CD4-positive, alpha-beta memory T cell (primary cell): ENCODE data around the gene FGF7. TPM values are rescaled to one million over a fixed set of nuclear protein-coding genes. Genes with fewer than 3 reads are reported as not detected.

Experiments
- CTCF ChIA-PET: fragments of 350-600 bp; sonication (Branson Sonifier 250); formaldehyde crosslinking; loops from one replicate; lab custom pipeline; 2021; ENCODE audit warnings: inconsistent platforms; ENCODE audit not compliant: partially characterized antibody; lab: Charles Lee
- POLR2A ChIA-PET: fragments of 350-600 bp; sonication (Branson Sonifier 250); formaldehyde crosslinking; loops from one replicate; lab custom pipeline; 2021; ENCODE audit not compliant: partially characterized antibody; lab: Charles Lee
- DNase-seq, 5 donors: peaks; one replicate each; pipeline versions ENCODE4 v3.0.0 to v3.0.0-alpha.2; 2020 to 2022; ENCODE audit warnings: mixed read lengths in 1 of 5
- H3K27ac ChIP-seq: one replicate; pipeline ENCODE4 v1.7.0; 2013; ENCODE audit warnings: low read depth, low read length
- H3K27me3 ChIP-seq: 2 replicates; pipeline ENCODE4 v1.7.0; 2013; ENCODE audit warnings: mild to moderate bottlenecking, low read length, moderate library complexity; ENCODE audit not compliant: insufficient read depth
- H3K36me3 ChIP-seq: 2 replicates; pipeline ENCODE4 v1.7.0; 2013; ENCODE audit warnings: mild to moderate bottlenecking, low read length, moderate library complexity; ENCODE audit not compliant: insufficient read depth
- H3K4me1 ChIP-seq: 2 replicates; pipeline ENCODE4 v1.7.0; 2013; ENCODE audit warnings: mild to moderate bottlenecking, low read length, moderate library complexity; ENCODE audit not compliant: insufficient read depth
- H3K4me3 ChIP-seq, 2 donors: one replicate each; pipeline ENCODE4 v1.7.0; 2013; ENCODE audit warnings: low read length in 2 of 2, mild to moderate bottlenecking in 1 of 2
- H3K9me3 ChIP-seq, 2 donors: one replicate each; pipeline ENCODE4 v1.7.0; 2013; ENCODE audit warnings: low read length in 2 of 2, control low read depth in 1 of 2; ENCODE audit not compliant: control insufficient read depth in 1 of 2
- H3K27ac Mint-ChIP-seq, 7 donors: one replicate each; pipeline ENCODE4 v1.8.0; 2020 to 2021; ENCODE audit warnings: mixed read lengths in 7 of 7, mild to moderate bottlenecking in 6 of 7, inconsistent platforms in 3 of 7, moderate library complexity in 3 of 7
- H3K27me3 Mint-ChIP-seq, 2 donors: one replicate each; pipeline ENCODE4 v1.8.0; 2020 to 2021; ENCODE audit warnings: mixed read lengths in 2 of 2
- H3K36me3 Mint-ChIP-seq, 2 donors: one replicate each; pipeline ENCODE4 v1.8.0; 2020 to 2021; ENCODE audit warnings: mixed read lengths in 2 of 2, inconsistent platforms in 1 of 2, mild to moderate bottlenecking in 1 of 2
- H3K4me1 Mint-ChIP-seq, 4 donors: one replicate each; pipeline ENCODE4 v1.8.0; 2020 to 2021; ENCODE audit warnings: mixed read lengths in 4 of 4, mild to moderate bottlenecking in 1 of 4
- H3K4me3 Mint-ChIP-seq, 8 donors: one replicate each; pipeline ENCODE4 v1.8.0; 2020 to 2021; ENCODE audit warnings: mixed read lengths in 8 of 8, mild to moderate bottlenecking in 7 of 8, moderate library complexity in 6 of 8, inconsistent platforms in 3 of 8
- H3K9me3 Mint-ChIP-seq, 8 donors: one replicate each; pipeline ENCODE4 v1.8.0; 2020 to 2021; ENCODE audit warnings: mixed read lengths in 8 of 8, mild to moderate bottlenecking in 5 of 8, inconsistent platforms in 3 of 8, moderate library complexity in 1 of 8
- intact Hi-C: fragments of 100-400 bp; cut with micrococcal nuclease; formaldehyde crosslinking; loops from one replicate; pipeline ENCODE4 v1.15.1; 2023
- polyA plus RNA-seq, 2 donors: library from polyadenylated mRNA; unstranded; fragments of 300-500 nt; fragmentation: Illumina TruSeq; gene quantifications; one replicate each; pipeline ENCODE4 v1.2.3, GENCODE V29; 2021
- total RNA-seq, 2 experiments: library from RNA; stranded (reverse); gene quantifications; one replicate each; pipeline ENCODE4 v1.2.3, GENCODE V29; 2021

Gene FGF7
- total and polyA plus RNA-seq, 4 experiments from 2014 or later, result 0.06 to 0.11 TPM; not detected in 2

DNA sequence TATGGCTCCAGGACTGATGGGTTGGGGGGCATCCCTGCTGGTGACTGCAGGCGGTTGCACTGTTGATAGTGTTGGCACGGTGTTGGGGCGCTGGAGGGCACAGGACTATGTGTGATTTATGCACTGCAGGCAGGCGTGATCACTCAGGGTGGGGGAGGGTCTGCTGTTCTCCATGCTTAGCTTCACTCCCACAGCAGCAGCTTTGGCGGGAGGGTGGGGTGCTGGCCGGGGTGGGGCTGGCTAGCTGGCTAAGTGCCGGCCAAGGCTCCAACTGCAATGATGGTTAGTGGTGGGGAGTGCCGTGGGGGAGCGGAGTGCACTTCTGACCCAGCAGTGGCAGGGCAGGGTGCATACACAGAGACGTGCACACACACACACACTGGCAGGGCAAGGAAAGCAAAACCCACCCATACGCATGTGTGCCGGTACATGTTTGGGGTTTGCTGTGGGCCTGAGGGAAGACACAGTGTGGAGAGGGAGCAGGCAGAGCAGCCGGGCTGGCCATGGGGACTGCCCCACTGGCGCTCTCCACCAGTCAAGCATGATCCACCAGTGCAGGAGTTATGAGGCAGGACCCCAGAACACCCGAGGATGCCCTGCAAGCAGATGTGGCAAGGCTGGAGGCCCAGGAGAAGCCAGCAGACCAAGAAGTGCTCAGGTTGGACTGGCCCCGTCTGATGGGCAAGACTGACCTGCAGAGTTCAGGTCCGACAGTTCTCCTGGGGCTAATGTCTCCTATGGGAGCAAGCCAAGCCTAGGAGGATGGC lies 16.5 kb upstream of the FGF7 start:
- intact Hi-C loops, result no loop called here
- Mint-ChIP-seq H3K4me1 (no peaks in the 10 kb centered on the region), H3K27ac (no peak overlapping the region), H3K36me3 (no peaks in the 10 kb centered on the region), H3K4me3 (no peak overlapping the region), H3K27me3 (peaks cover 3 to 4% of the 10 kb centered on the region in 2 donors), H3K9me3 (peaks cover 0 to 28% (median 8%) of the 10 kb centered on the region in 8 donors)
- Histone ChIP-seq H3K36me3 (no peaks in the 10 kb centered on the region), H3K9me3 (no peaks in the 10 kb centered on the region), H3K4me3 (no peak overlapping the region), H3K4me1 (no peaks in the 10 kb centered on the region), H3K27me3 (no peaks in the 10 kb centered on the region), H3K27ac (no peak overlapping the region)
- ChIA-PET CTCF (no interaction called here), POLR2A (no interaction called here)
- peak in 1 of 5 donors; percentile 13 for DNase-seq

DNA sequence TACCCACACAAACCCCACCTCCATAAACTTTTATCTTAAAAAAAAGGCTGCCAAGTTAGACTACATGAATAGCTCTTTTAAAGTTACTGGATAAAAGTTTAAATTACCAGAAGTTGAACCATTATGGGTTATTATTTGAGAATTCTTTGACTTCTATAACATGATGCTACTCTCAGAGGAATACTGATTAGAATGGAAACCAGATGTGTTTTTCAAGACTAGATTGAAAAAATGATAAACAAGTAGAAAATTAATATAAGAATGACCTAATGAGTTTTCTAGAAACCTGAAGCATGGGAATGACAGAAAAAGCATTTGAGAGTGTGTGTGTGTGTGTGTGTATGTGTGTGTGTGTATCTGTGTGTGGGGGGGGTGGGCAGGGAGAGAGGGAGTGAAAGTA lies 12.4 kb upstream of the FGF7 start:
- Histone ChIP-seq H3K9me3 (no peaks in the 10 kb centered on the region), H3K27ac (no peak overlapping the region), H3K27me3 (no peaks in the 10 kb centered on the region), H3K4me3 (no peak overlapping the region), H3K4me1 (no peaks in the 10 kb centered on the region), H3K36me3 (no peaks in the 10 kb centered on the region)
- no peak for DNase-seq
- Mint-ChIP-seq H3K27ac (no peak overlapping the region), H3K9me3 (peaks cover 0 to 4% (median 0%) of the 10 kb centered on the region in 8 donors), H3K27me3 (peaks cover 3 to 16% of the 10 kb centered on the region in 2 donors), H3K36me3 (no peaks in the 10 kb centered on the region), H3K4me1 (no peaks in the 10 kb centered on the region), H3K4me3 (no peak overlapping the region)
- ChIA-PET POLR2A (no interaction called here), CTCF (no interaction called here)
- intact Hi-C loops, result no loop called here

DNA sequence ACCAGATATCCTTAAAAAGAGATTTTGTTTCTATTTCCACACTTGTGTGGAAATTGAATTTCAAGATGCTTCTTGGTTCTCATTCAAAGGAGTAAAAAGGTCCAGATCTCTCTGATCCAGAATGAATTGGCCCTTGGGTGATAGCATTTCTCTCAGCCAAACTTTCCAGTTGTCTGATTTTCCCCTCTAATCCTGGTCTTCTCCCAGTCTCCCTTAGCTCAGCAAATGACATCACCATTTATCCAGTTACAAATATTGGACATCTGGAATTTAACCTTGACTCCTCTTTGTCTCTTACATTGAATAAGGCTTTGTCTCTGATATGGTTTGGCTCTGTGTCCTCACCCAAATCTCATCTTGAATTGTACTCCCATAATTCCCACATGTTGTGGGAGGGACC lies 10.2 kb upstream of the FGF7 start:
- CTCF ChIA-PET, result no interaction called here
- H3K4me3 ChIP-seq, result no peak overlapping the region
- Mint-ChIP-seq H3K36me3 (no peaks in the 10 kb centered on the region), H3K27ac (no peak overlapping the region), H3K4me1 (no peaks in the 10 kb centered on the region), H3K9me3 (peaks cover 0 to 1% (median 0%) of the 10 kb centered on the region in 8 donors), H3K4me3 (no peak overlapping the region), H3K27me3 (peaks cover 6 to 13% of the 10 kb centered on the region in 2 donors)
- no peaks in the 10 kb centered on the region for H3K36me3 ChIP-seq
- H3K4me1 ChIP-seq, result no peaks in the 10 kb centered on the region
- no peak for DNase-seq
- intact Hi-C loops, result no loop called here
- no peaks in the 10 kb centered on the region for H3K27me3 ChIP-seq
- no peak overlapping the region for H3K27ac ChIP-seq
- POLR2A ChIA-PET, result no interaction called here
- H3K9me3 ChIP-seq, result no peaks in the 10 kb centered on the region

DNA sequence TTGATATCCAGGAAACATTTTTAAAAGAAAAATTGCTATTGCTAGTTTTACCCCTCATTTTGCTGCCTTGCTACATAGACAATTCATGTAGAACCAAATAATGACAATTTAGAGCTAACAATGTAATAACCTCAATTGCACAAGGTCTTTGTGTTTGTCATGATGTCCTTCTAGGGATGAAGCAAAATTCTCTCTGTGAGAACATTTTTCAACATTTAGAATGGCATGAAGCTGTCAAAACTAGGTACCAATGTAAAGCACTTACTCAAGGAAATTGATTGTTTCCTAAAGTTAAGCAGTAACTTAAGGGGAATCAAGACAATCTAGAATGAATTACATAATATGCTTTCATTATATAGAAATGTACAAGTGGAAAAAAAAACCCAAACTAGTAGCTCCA lies 7.9 kb upstream of the FGF7 start:
- H3K4me1 Mint-ChIP-seq, result no peaks in the 10 kb centered on the region
- H3K27me3 ChIP-seq, result no peaks in the 10 kb centered on the region
- POLR2A ChIA-PET, result no interaction called here
- no peaks in the 10 kb centered on the region for H3K4me1 ChIP-seq
- H3K36me3 ChIP-seq, result no peaks in the 10 kb centered on the region
- no peaks in the 10 kb centered on the region for H3K9me3 ChIP-seq
- no peak for DNase-seq
- H3K27me3 Mint-ChIP-seq, result peaks cover 3 to 12% of the 10 kb centered on the region in 2 donors
- no peak overlapping the region for H3K4me3 ChIP-seq
- CTCF ChIA-PET, result no interaction called here
- intact Hi-C loops, result no loop called here
- H3K36me3 Mint-ChIP-seq, result no peaks in the 10 kb centered on the region
- no peak overlapping the region for H3K27ac Mint-ChIP-seq
- no peak overlapping the region for H3K4me3 Mint-ChIP-seq
- H3K9me3 Mint-ChIP-seq, result peaks cover 0 to 1% (median 0%) of the 10 kb centered on the region in 8 donors
- no peak overlapping the region for H3K27ac ChIP-seq

DNA sequence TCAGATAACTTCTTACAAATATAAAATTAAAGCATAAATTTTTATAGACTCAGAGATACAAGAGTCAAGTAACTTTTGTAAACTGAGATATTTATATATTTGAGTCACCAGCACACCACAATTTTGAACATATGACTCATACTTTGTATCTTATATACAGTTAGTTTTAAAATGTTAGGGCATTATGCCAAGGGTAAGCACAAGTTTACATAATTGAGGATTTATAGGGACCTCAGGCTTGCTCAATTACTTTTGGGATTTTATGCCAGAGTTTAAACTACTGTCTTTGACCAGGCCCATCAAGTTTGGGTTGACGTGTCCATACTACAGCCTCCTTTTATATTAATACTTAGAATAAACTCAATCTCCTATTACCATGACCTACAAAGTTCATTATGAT lies 7.4 kb upstream of the FGF7 start:
- peaks cover 0 to 1% (median 0%) of the 10 kb centered on the region in 8 donors for H3K9me3 Mint-ChIP-seq
- POLR2A ChIA-PET, result no interaction called here
- peaks cover 3 to 12% of the 10 kb centered on the region in 2 donors for H3K27me3 Mint-ChIP-seq
- Histone ChIP-seq H3K9me3 (no peaks in the 10 kb centered on the region), H3K4me3 (no peak overlapping the region), H3K36me3 (no peaks in the 10 kb centered on the region), H3K4me1 (no peaks in the 10 kb centered on the region), H3K27ac (no peak overlapping the region), H3K27me3 (no peaks in the 10 kb centered on the region)
- intact Hi-C loops, result no loop called here
- no peaks in the 10 kb centered on the region for H3K36me3 Mint-ChIP-seq
- CTCF ChIA-PET, result interaction anchor here (0.6 kb wide), 1 partner anchor 705 kb away, joined by 4 read pairs; no protein-coding TSS in a partner anchor
- no peak for DNase-seq
- H3K27ac Mint-ChIP-seq, result no peak overlapping the region
- H3K4me3 Mint-ChIP-seq, result no peak overlapping the region
- H3K4me1 Mint-ChIP-seq, result no peaks in the 10 kb centered on the region

DNA sequence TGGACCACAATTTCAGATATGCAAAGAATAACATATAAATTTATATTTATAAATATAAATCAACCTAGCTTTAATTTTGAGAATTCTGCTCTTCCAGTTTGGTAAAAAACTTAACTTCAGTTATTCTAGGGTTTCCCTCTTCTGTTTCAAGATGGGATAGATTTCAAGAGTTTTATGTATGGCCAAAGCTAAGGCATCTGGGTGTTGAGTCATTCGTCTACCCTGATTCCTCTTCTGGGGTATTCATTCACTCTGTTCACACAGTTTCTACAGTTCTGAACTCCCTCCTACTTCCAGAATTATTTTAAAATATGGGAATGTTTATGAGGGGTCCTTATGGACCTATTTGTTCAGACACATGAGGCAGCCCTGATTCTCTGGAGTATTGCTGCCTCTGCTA lies 4.2 kb upstream of the FGF7 start:
- Mint-ChIP-seq H3K4me1 (peaks cover 3 to 4% (median 4%) of the 10 kb centered on the region in 4 donors), H3K36me3 (peaks cover 0 to 2% of the 10 kb centered on the region in 2 donors)
- no peak for DNase-seq

DNA sequence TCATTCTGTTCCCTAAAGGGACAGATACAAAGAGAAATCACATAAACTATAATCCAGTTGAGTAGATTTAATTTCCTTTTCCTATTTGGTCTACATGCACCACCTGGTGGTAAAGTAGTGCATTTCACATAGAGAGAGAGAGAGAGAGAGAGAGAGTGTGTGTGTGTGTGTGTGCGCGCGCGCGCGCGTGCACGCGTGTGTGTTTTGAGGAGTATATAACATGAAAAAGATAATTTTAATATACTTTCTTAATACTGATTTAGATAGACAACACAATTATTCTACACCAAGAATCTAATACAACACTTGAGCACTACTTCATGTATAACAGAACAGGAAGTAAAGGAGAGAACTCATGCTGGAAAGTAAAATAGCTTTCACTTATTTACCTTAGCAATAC lies 1.1 kb upstream of the FGF7 start:
- peak overlapping the region in 6 of 8 donors; percentile 3 to 69 (median 61) for H3K4me3 Mint-ChIP-seq
- H3K27ac Mint-ChIP-seq, result peak overlapping the region in 3 of 7 donors; percentile 79 to 92 (median 90)
- Histone ChIP-seq H3K4me3 (no peak overlapping the region), H3K27me3 (peaks cover 4% of the 10 kb centered on the region), H3K4me1 (no peaks in the 10 kb centered on the region), H3K36me3 (no peaks in the 10 kb centered on the region), H3K27ac (no peak overlapping the region), H3K9me3 (no peaks in the 10 kb centered on the region)
- ChIA-PET POLR2A (interaction anchor here (0.7 kb wide), 1 partner anchor 563 kb away, joined by 3 read pairs; no protein-coding TSS in a partner anchor), CTCF (interaction anchor here (0.9 to 4.4 kb wide), 16 partner anchors 10 to 894 kb away, joined by 3 to 76 read pairs (median 4); no protein-coding TSS in a partner anchor)
- peaks cover 0 to 2% (median 0%) of the 10 kb centered on the region in 8 donors for H3K9me3 Mint-ChIP-seq
- peaks cover 3 to 4% (median 4%) of the 10 kb centered on the region in 4 donors for H3K4me1 Mint-ChIP-seq
- peak; percentile 36 to 56 (median 50) for DNase-seq
- peaks cover 0 to 2% of the 10 kb centered on the region in 2 donors for H3K36me3 Mint-ChIP-seq
- peaks cover 3 to 6% of the 10 kb centered on the region in 2 donors for H3K27me3 Mint-ChIP-seq
- intact Hi-C loops, result loop anchor here (1.0 to 2.0 kb wide), 3 partner anchors 187 to 1063 kb away; no protein-coding TSS in a partner anchor

More for the DNA sequence above, 4.2 kb upstream of the FGF7 start:
- CTCF ChIA-PET, result interaction anchor here (1.3 to 1.6 kb wide), 2 partner anchors 183 to 557 kb away, joined by 4 to 5 read pairs; no protein-coding TSS in a partner anchor
- Mint-ChIP-seq H3K27ac (no peak overlapping the region), H3K9me3 (peaks cover 0 to 2% (median 0%) of the 10 kb centered on the region in 8 donors), H3K27me3 (peaks cover 6 to 10% of the 10 kb centered on the region in 2 donors), H3K4me3 (no peak overlapping the region)
- H3K4me3 ChIP-seq, result no peak overlapping the region
- H3K36me3 ChIP-seq, result no peaks in the 10 kb centered on the region
- H3K27ac ChIP-seq, result no peak overlapping the region
- H3K27me3 ChIP-seq, result peaks cover 4% of the 10 kb centered on the region
- intact Hi-C loops, result no loop called here
- POLR2A ChIA-PET, result no interaction called here
- no peaks in the 10 kb centered on the region for H3K9me3 ChIP-seq
- no peaks in the 10 kb centered on the region for H3K4me1 ChIP-seq
